SK-N-SH (cell line): ENCODE measurements around the gene HSCB. TPM values are rescaled to one million over a fixed set of nuclear protein-coding genes. Genes with fewer than 3 reads are reported as not detected.

Experiments used
- CTCF ChIA-PET: fragments of 300-600, 350-600 bp; formaldehyde crosslinking; extraction: SDS; loops from one replicate; lab custom pipeline; 2021; lab: Yijun Ruan, JAX
- POLR2A ChIA-PET: fragments of 350-600 bp; sonication (Branson Sonifier 250); formaldehyde crosslinking; extraction: SDS; loops from one replicate; lab custom pipeline; 2020; ENCODE audit warnings: antibody characterized with exemption, inconsistent platforms; lab: Yijun Ruan, JAX
- DNase-seq: peaks from one replicate; pipeline ENCODE4 v3.0.0; 2012
- H2AFZ ChIP-seq: fragments of 200-600 bp; sonication (generic); 2 replicates; pipeline ENCODE4 v1.8.1; 2016; ENCODE audit warnings: antibody characterized with exemption, mild to moderate bottlenecking, low read depth
- H3F3A ChIP-seq: fragments of 200-600 bp; sonication (generic); replicated peaks from 2 replicates; pipeline ENCODE3; 2016; ENCODE audit warnings: antibody characterized with exemption, mild to moderate bottlenecking; ENCODE audit not compliant: insufficient read depth
- H3K27ac ChIP-seq, 2 experiments: fragments of 200-500 bp in 1 of 2; fragments of 200-600 bp in 1 of 2; sonication (Bioruptor generic) in 1 of 2; sonication (generic), shearing (Covaris generic) in 1 of 2; 2 replicates each; pipeline versions ENCODE4 v1.5.1 to v1.6.1; 2014 to 2016; ENCODE audit warnings: low read depth in 2 of 2, inconsistent platforms in 1 of 2, low read length in 1 of 2, mild to moderate bottlenecking in 1 of 2, mixed read lengths in 1 of 2
- H3K27me3 ChIP-seq: fragments of 200-600 bp; sonication (generic), shearing (Covaris generic); 2 replicates; pipeline ENCODE4 v1.6.1; 2016; ENCODE audit warnings: mixed run types; ENCODE audit not compliant: insufficient read depth
- H3K36me3 ChIP-seq, 2 experiments: fragments of 200-500 bp in 1 of 2; fragments of 200-600 bp in 1 of 2; sonication (Bioruptor generic) in 1 of 2; sonication (generic) in 1 of 2; replicated peaks in 1 of 2; 2 replicates each; pipeline versions ENCODE3 to v1.5.1; 2014 to 2016; ENCODE audit warnings: low read length in 1 of 2, mild to moderate bottlenecking in 1 of 2; ENCODE audit not compliant: insufficient read depth in 2 of 2, control insufficient read depth in 1 of 2
- H3K4me1 ChIP-seq, 2 experiments: fragments of 200-500 bp in 1 of 2; fragments of 200-600 bp in 1 of 2; sonication (Bioruptor generic) in 1 of 2; sonication (generic), shearing (Covaris generic) in 1 of 2; 2 replicates each; pipeline versions ENCODE4 v1.5.1 to v1.6.1; 2014 to 2016; ENCODE audit warnings: low read depth in 1 of 2, low read length in 1 of 2, mixed run types in 1 of 2; ENCODE audit not compliant: insufficient read depth in 2 of 2, control insufficient read depth in 1 of 2
- H3K4me2 ChIP-seq: fragments of 200-600 bp; sonication (generic), shearing (Covaris generic); 2 replicates; pipeline ENCODE4 v1.6.1; 2017; ENCODE audit warnings: mixed run types
- H3K4me3 ChIP-seq, 2 experiments: fragments of 200-500 bp in 1 of 2; fragments of 200-600 bp in 1 of 2; sonication (Bioruptor generic) in 1 of 2; sonication (generic), shearing (Covaris generic) in 1 of 2; 2 replicates each; pipeline versions ENCODE4 v1.5.1 to v1.8.1; 2014 to 2016; ENCODE audit warnings: low read depth in 2 of 2, inconsistent platforms in 1 of 2, low read length in 1 of 2, mild to moderate bottlenecking in 1 of 2, mixed read lengths in 1 of 2, moderate library complexity in 1 of 2
- H3K79me2 ChIP-seq: fragments of 200-600 bp; sonication (generic); 2 replicates; pipeline ENCODE4 v1.8.1; 2017; ENCODE audit warnings: mild to moderate bottlenecking; ENCODE audit not compliant: insufficient read depth
- H3K9ac ChIP-seq: fragments of 200-600 bp; sonication (generic); 2 replicates; pipeline ENCODE4 v1.6.1; 2017; ENCODE audit warnings: mixed run types
- H3K9me2 ChIP-seq: fragments of 200-600 bp; sonication (generic); 2 replicates; pipeline ENCODE4 v1.6.1; 2017; ENCODE audit warnings: mixed run types
- H3K9me3 ChIP-seq: fragments of 200-600 bp; sonication (generic); 2 replicates; pipeline ENCODE4 v1.6.1; 2017; ENCODE audit warnings: mixed run types, mild to moderate bottlenecking, moderate library complexity
- H4K20me1 ChIP-seq: fragments of 200-600 bp; sonication (generic); 2 replicates; pipeline ENCODE4 v1.6.1; 2017; ENCODE audit warnings: mild to moderate bottlenecking, mixed run types; ENCODE audit not compliant: insufficient read depth
- GABPA ChIP-seq: IDR thresholded peaks from 2 replicates; pipeline ENCODE4 v1.4.0; 2012; ENCODE audit warnings: low read depth, mild to moderate bottlenecking
- MEF2A ChIP-seq: IDR thresholded peaks from 2 replicates; pipeline ENCODE4 v1.4.0; 2012; ENCODE audit warnings: low read depth, borderline replicate concordance
- POLR2AphosphoS5 ChIP-seq: IDR thresholded peaks from 2 replicates; pipeline ENCODE4 v1.6.1; 2012; ENCODE audit warnings: low read depth, low read length
- SIN3A ChIP-seq: IDR thresholded peaks from 2 replicates; pipeline ENCODE4 v1.6.1; 2012; ENCODE audit warnings: low read depth, mild to moderate bottlenecking, low read length, moderate library complexity, borderline replicate concordance
- ZBTB33 ChIP-seq: IDR thresholded peaks from 2 replicates; pipeline ENCODE4 v1.4.0; 2012; ENCODE audit warnings: low read depth, borderline replicate concordance
- WGBS: methylation state at CpG from one replicate; pipeline ENCODE4 v1.1.6; 2017; ENCODE audit warnings: low lambda C conversion rate; 5-methylcytosine and 5-hydroxymethylcytosine counted together
- polyA plus RNA-seq, 3 experiments: library from polyadenylated mRNA; depleted of rRNA; stranded (reverse); fragments of >200 nt; gene quantifications; 2 replicates each; pipeline ENCODE4 v1.2.3, GENCODE V29; 2012
- TF ChIP-seq, protein P1 (sequence below): IDR thresholded peaks from 2 replicates; pipeline ENCODE4 v1.6.1; 2012; ENCODE audit warnings: mild to moderate bottlenecking, low read depth, low read length, moderate library complexity

HSCB gene
- polyA plus RNA-seq, 1 of the 3 experiments (the other 2 are of a cell fraction): 19.9 TPM

DNA sequence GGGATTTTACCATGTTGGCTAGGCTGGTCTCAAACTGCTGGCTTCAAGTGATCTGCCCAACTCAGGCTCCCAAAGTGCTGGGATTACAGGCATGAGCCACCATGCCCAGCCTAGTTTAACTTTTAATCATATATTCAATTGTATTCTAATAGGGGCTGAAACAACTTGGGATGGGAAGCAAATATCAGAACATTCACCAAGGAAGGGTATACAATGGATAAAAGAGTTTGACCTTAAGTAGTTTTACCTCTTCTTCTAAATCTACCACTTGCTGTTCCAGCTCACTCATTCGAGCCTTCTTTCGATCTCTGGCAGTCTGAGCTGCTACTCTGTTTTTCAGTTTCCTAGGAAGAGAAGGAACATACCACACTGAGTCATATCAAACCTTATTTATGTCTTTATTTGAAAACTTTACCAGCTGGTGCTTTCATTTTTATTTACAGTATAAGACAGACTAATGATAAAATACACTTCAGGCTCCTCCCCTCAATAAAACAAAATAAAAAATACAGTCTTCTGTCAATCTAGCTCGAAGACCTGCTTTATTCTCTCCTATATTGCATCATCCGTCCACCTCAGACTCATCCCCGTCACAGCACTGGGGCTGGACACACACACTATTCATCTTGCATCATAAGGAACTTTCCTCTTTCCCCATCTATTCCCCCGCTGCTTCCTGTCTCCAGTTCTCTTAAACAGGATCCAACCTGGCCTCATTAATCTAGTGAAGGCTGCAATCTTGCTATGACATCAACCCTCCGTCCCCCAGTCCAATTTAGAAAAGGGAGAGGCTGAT is 57.2 kb downstream of the HSCB start (continued):
- TF ChIP-seq POLR2AphosphoS5 (peak; percentile 49), MEF2A (no peak), ZBTB33 (no peak)
- TF ChIP-seq, protein P1, sequence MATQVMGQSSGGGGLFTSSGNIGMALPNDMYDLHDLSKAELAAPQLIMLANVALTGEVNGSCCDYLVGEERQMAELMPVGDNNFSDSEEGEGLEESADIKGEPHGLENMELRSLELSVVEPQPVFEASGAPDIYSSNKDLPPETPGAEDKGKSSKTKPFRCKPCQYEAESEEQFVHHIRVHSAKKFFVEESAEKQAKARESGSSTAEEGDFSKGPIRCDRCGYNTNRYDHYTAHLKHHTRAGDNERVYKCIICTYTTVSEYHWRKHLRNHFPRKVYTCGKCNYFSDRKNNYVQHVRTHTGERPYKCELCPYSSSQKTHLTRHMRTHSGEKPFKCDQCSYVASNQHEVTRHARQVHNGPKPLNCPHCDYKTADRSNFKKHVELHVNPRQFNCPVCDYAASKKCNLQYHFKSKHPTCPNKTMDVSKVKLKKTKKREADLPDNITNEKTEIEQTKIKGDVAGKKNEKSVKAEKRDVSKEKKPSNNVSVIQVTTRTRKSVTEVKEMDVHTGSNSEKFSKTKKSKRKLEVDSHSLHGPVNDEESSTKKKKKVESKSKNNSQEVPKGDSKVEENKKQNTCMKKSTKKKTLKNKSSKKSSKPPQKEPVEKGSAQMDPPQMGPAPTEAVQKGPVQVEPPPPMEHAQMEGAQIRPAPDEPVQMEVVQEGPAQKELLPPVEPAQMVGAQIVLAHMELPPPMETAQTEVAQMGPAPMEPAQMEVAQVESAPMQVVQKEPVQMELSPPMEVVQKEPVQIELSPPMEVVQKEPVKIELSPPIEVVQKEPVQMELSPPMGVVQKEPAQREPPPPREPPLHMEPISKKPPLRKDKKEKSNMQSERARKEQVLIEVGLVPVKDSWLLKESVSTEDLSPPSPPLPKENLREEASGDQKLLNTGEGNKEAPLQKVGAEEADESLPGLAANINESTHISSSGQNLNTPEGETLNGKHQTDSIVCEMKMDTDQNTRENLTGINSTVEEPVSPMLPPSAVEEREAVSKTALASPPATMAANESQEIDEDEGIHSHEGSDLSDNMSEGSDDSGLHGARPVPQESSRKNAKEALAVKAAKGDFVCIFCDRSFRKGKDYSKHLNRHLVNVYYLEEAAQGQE: no peak

GRCh38 chr22:28799606-28800307 is 57.9 kb downstream of the HSCB start:
- peak; percentile 84 for DNase-seq
- POLR2A ChIA-PET: interaction anchor here (0.8 to 2.5 kb wide), 13 partner anchors 9 to 887 kb away, joined by 3 to 13 read pairs (median 4); partner anchors contain the start of genes CCDC117, CHEK2 and TTC28
- Histone ChIP-seq H2AFZ (no peak overlapping the region), H4K20me1 (peaks cover 25% of the 10 kb centered on the region), H3F3A (peaks cover 49% of the 10 kb centered on the region), H3K9ac (peak overlapping the region; percentile 99), H3K9me2 (no peaks in the 10 kb centered on the region), H3K27ac (peak overlapping the region; percentile 87 to 99), H3K4me3 (peak overlapping the region; percentile 79 to 95), H3K4me1 (peaks cover 2 to 11% of the 10 kb centered on the region in 2 experiments; a peak in 1 of 4 replicates), H3K27me3 (no peaks in the 10 kb centered on the region), H3K9me3 (no peaks in the 10 kb centered on the region)
- 1% methylated on average over 11 of the region's 31 CpGs for WGBS
- TF ChIP-seq ZBTB33 (no peak), SIN3A (0 out of 2 replicates have a peak, but pooled peaks have one; percentile 21), POLR2AphosphoS5 (peak; percentile 3; the same call in 1 of the 2 replicates), GABPA (peak; percentile 34; the same call in 1 of the 2 replicates)
- TF ChIP-seq, all 33 proteins: peak for 3
- H3K79me2 ChIP-seq: peaks cover 63% of the 10 kb centered on the region
- H3K36me3 ChIP-seq: peaks cover 31 to 47% of the 10 kb centered on the region in 2 experiments
- H3K4me2 ChIP-seq: peak overlapping the region; percentile 96
- CTCF ChIA-PET: interaction anchor here (0.6 to 4.7 kb wide), 5 partner anchors 27 to 446 kb away, joined by 3 to 17 read pairs (median 6); partner anchors contain the start of gene CCDC117
